LNCaP clone FGC (cell line): Measurements from ENCODE around the gene LHFPL2.

Experiments used
- DNase-seq: peaks from one replicate; pipeline ENCODE4 v3.0.0-alpha.2; 2011; ENCODE audit warnings: low read depth
- H3K4me3 ChIP-seq: 2 replicates; pipeline ENCODE4 v1.5.1; 2011; ENCODE audit warnings: mild to moderate bottlenecking, low read depth, low read length, control low read depth
- CTCF ChIP-seq: IDR thresholded peaks from 2 replicates; pipeline ENCODE4 v1.5.1; 2012; ENCODE audit warnings: mild to moderate bottlenecking; ENCODE audit not compliant: control insufficient read depth, insufficient read depth; ENCODE audit errors: extremely low read depth

LHFPL2 gene

GRCh38 chr5:78613151-78613533 lies 35.4 kb downstream of the LHFPL2 start:
- no peak overlapping the region for H3K4me3 ChIP-seq
- TF ChIP-seq CTCF = no peak
- no peak for DNase-seq

DNA sequence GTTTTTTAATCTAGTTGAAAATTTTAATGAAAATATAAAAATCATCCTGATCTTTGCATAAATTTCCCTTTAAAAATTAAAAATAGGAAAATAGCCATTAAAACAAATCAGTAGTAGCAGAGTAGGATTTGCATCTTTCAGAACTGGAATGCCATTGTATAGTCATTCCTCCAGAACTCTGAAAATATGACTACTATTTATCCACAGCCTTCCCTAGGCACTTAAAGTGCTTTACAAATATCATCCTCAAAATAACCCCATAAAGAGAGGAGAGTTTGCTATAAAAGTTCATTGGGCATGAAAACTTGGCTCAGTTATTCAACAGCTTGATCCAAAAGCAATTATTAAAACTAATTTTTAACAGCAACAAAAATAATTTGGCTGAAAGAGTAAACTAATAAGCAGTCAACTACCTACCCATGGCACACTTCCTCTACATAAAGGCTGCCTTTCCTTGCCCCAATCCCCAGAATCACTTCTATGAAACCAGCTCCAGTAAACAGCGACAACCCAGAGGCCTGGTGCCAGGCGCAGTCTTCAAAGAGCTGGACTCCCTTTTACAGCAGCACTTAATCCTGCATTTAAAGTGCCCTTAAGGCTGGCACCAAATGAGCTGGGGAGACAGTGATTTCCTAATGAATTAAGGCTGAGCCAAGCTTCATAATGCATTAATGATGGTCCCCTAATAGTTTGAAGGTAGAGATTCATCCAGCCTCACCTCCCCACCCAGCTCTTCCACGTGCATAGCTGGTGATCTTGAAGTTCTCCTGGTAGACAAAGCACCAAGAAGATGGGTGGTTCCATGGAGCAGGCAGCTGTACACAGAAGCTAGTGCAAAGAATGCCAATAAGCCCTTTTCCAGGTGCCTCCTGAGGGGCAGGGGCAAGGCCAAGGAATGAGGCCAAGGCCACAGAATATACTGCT lies 36.1 kb downstream of the LHFPL2 start:
- H3K4me3 ChIP-seq = no peak overlapping the region
- TF ChIP-seq CTCF = no peak
- peak; percentile 36 for DNase-seq

GRCh38 chr5:78611126-78611605 lies 37.4 kb downstream of the LHFPL2 start:
- no peak for TF ChIP-seq CTCF
- no peak for DNase-seq
- H3K4me3 ChIP-seq = no peak overlapping the region

GRCh38 chr5:78610636-78611035 lies 37.9 kb downstream of the LHFPL2 start:
- DNase-seq = no peak
- TF ChIP-seq CTCF = no peak
- no peak overlapping the region for H3K4me3 ChIP-seq

- no peak overlapping the region for H3K4me3 ChIP-seq
- no peak for DNase-seq
- no peak for TF ChIP-seq CTCF
These were observed 38.4 kb downstream of the LHFPL2 start for GRCh38 chr5:78610163-78610583.

GRCh38 chr5:78607864-78608263 lies 40.7 kb downstream of the LHFPL2 start:
- no peak for TF ChIP-seq CTCF
- H3K4me3 ChIP-seq = no peak overlapping the region
- DNase-seq = no peak
